Prostate gland (tissue), 2 donors: ENCODE measurements around the gene POLE.

ENCODE experiments used
- POLR2A ChIP-seq: fragments of 450-650 bp; IDR thresholded peaks from one replicate; pipeline ENCODE4 v1.6.1; 2016; ENCODE audit warnings: antibody characterized with exemption, mild to moderate bottlenecking
- TF ChIP-seq, protein P1 (sequence below), 4 experiments: fragments of 200-600 bp in 2 of 4; fragments of 450-650 bp in 2 of 4; sonication (generic) in 2 of 4; IDR thresholded peaks; 1 replicate in 3 of 4; 2 replicates in 1 of 4; pipeline ENCODE4 v1.5.1; 2016 to 2019; ENCODE audit warnings: antibody characterized with exemption in 4 of 4, mild to moderate bottlenecking in 2 of 4, moderate library complexity in 2 of 4

DNA sequence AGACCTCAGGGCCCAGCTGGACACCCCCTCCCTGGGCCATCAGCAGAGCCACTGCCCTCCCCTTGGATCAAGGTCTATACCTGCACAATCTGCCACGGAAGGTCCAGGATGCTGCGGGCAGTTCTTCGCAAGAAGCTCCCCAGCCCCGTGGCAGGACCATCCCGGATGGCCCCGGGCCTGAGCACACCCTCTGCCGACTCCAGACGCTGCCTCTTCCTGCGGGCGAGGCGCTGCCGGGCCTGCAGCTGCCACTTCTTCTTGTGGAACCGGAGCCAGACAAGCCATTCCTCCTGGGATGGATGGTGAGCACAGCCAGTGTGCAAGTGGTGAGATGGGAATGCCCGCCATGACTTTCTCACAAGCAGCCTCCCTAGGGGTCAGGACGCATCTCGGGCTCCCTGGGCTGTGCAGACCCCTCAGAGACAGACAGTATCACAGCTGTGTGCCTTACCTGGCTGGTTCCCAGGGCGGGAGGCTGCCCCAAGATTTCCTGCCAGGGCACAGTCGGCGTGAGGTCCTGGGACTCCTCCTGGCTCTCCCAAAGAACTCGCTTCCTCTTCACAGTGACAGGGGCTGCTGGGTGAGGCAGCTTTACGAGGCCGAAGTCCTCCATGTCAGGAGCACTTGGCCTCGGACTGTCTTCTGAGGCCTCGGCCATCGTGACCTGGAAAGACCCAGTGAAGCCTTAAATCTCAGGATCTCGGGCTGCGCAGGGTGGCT lies 37.8 kb downstream of the POLE start:
- TF ChIP-seq, protein P1, sequence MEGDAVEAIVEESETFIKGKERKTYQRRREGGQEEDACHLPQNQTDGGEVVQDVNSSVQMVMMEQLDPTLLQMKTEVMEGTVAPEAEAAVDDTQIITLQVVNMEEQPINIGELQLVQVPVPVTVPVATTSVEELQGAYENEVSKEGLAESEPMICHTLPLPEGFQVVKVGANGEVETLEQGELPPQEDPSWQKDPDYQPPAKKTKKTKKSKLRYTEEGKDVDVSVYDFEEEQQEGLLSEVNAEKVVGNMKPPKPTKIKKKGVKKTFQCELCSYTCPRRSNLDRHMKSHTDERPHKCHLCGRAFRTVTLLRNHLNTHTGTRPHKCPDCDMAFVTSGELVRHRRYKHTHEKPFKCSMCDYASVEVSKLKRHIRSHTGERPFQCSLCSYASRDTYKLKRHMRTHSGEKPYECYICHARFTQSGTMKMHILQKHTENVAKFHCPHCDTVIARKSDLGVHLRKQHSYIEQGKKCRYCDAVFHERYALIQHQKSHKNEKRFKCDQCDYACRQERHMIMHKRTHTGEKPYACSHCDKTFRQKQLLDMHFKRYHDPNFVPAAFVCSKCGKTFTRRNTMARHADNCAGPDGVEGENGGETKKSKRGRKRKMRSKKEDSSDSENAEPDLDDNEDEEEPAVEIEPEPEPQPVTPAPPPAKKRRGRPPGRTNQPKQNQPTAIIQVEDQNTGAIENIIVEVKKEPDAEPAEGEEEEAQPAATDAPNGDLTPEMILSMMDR (IDR thresholded peaks at IDR 0.05), result no peak
- no peak for TF ChIP-seq POLR2A
